ENCODE results near the gene THADA. TPM values are rescaled to one million over a fixed set of nuclear protein-coding genes. Genes with fewer than 3 reads are reported as not detected.

The THADA gene
- total RNA-seq, 1 donor from 2014 or later, result 29.3 TPM

GRCh38 chr2:43414586-43415135 is 181.2 kb downstream of the THADA start:
- Mint-ChIP-seq H3K9me3 (no peaks in the 10 kb centered on the region), H3K36me3 (peaks cover 2% of the 10 kb centered on the region), H3K27me3 (ENCODE audit: insufficient read depth, low read depth) (peaks cover 4% of the 10 kb centered on the region), H3K27ac (peak overlapping the region; percentile 36), H3K4me1 (peaks cover 39% of the 10 kb centered on the region), H3K4me3 (no peak overlapping the region)
- Histone ChIP-seq H3K4me1 (peaks cover 5% of the 10 kb centered on the region), H3K36me3 (no peaks in the 10 kb centered on the region), H3K79me2 (ENCODE audit: low read depth) (no peaks in the 10 kb centered on the region), H2AFZ (replicated peaks) (no peak overlapping the region), H3K27me3 (no peaks in the 10 kb centered on the region), H3K27ac (no peak overlapping the region), H3K9me3 (ENCODE audit: low read depth) (no peaks in the 10 kb centered on the region), H3K4me3 (no peak overlapping the region), H4K20me1 (ENCODE audit: low read depth) (no peaks in the 10 kb centered on the region), H3F3A (ENCODE audit: low read depth) (no peaks in the 10 kb centered on the region), H3K4me2 (no peak overlapping the region), H3K9ac (no peak overlapping the region)
- no peak for DNase-seq (ENCODE audit: low spot score)
- TF ChIP-seq EZH2phosphoT487 (IDR thresholded peaks at IDR 0.05), result no peak

GRCh38 chr2:43414033-43414432 is 181.8 kb downstream of the THADA start:
- no peak overlapping the region for H3K4me3 Mint-ChIP-seq

GRCh38 chr2:43412114-43412753 is 183.6 kb downstream of the THADA start:
- Histone ChIP-seq H3K9ac (no peak overlapping the region), H2AFZ (replicated peaks) (no peak overlapping the region), H3K27me3 (no peaks in the 10 kb centered on the region), H3F3A (ENCODE audit: low read depth) (no peaks in the 10 kb centered on the region), H3K36me3 (no peaks in the 10 kb centered on the region), H3K4me2 (no peak overlapping the region), H3K79me2 (ENCODE audit: low read depth) (no peaks in the 10 kb centered on the region), H4K20me1 (ENCODE audit: low read depth) (no peaks in the 10 kb centered on the region), H3K27ac (no peak overlapping the region), H3K4me1 (peaks cover 2% of the 10 kb centered on the region), H3K9me3 (ENCODE audit: low read depth) (no peaks in the 10 kb centered on the region), H3K4me3 (no peak overlapping the region)
- peaks cover 29% of the 10 kb centered on the region for H3K4me1 Mint-ChIP-seq
- no peak overlapping the region for H3K4me3 Mint-ChIP-seq
- H3K36me3 Mint-ChIP-seq, result peaks cover 2% of the 10 kb centered on the region
- no peak for DNase-seq (ENCODE audit: low spot score)
- TF ChIP-seq EZH2 (IDR thresholded peaks at IDR 0.05) (no peak), CTCF (IDR thresholded peaks at IDR 0.05) (no peak), EZH2phosphoT487 (IDR thresholded peaks at IDR 0.05) (no peak)
- no peaks in the 10 kb centered on the region for H3K9me3 Mint-ChIP-seq
- peaks cover 2% of the 10 kb centered on the region for H3K27me3 Mint-ChIP-seq (ENCODE audit: insufficient read depth, low read depth)
- no peak overlapping the region for H3K27ac Mint-ChIP-seq

More at GRCh38 chr2:43414033-43414432, 181.8 kb downstream of the THADA start:
- Mint-ChIP-seq H3K36me3 (peaks cover 2% of the 10 kb centered on the region), H3K4me1 (peaks cover 39% of the 10 kb centered on the region), H3K27ac (no peak overlapping the region), H3K9me3 (no peaks in the 10 kb centered on the region), H3K27me3 (ENCODE audit: insufficient read depth, low read depth) (peaks cover 4% of the 10 kb centered on the region)
- Histone ChIP-seq H3K27me3 (no peaks in the 10 kb centered on the region), H3K4me3 (no peak overlapping the region), H3K4me1 (peaks cover 5% of the 10 kb centered on the region), H4K20me1 (ENCODE audit: low read depth) (no peaks in the 10 kb centered on the region), H3K9ac (no peak overlapping the region), H2AFZ (replicated peaks) (no peak overlapping the region), H3F3A (ENCODE audit: low read depth) (no peaks in the 10 kb centered on the region), H3K36me3 (no peaks in the 10 kb centered on the region), H3K27ac (no peak overlapping the region), H3K79me2 (ENCODE audit: low read depth) (no peaks in the 10 kb centered on the region), H3K4me2 (no peak overlapping the region), H3K9me3 (ENCODE audit: low read depth) (no peaks in the 10 kb centered on the region)
- no peak for TF ChIP-seq EZH2phosphoT487 (IDR thresholded peaks at IDR 0.05)
- no peak for TF ChIP-seq CTCF (IDR thresholded peaks at IDR 0.05)
- no peak for TF ChIP-seq EZH2 (IDR thresholded peaks at IDR 0.05)
- DNase-seq (ENCODE audit: low spot score), result no peak

- H3K4me1 Mint-ChIP-seq, result peaks cover 28% of the 10 kb centered on the region
These were observed 185.7 kb downstream of the THADA start for GRCh38 chr2:43410055-43410604.

More at GRCh38 chr2:43410055-43410604, 185.7 kb downstream of the THADA start:
- no peak overlapping the region for H3K4me3 ChIP-seq
- H3K27me3 ChIP-seq, result no peaks in the 10 kb centered on the region
- H3K4me2 ChIP-seq, result no peak overlapping the region
- H3K27me3 Mint-ChIP-seq (ENCODE audit: insufficient read depth, low read depth), result no peaks in the 10 kb centered on the region
- no peak overlapping the region for H3K27ac ChIP-seq
- no peak overlapping the region for H3K27ac Mint-ChIP-seq
- H3K36me3 Mint-ChIP-seq, result peaks cover 2% of the 10 kb centered on the region
- no peak overlapping the region for H3K9ac ChIP-seq
- no peak overlapping the region for H3K4me3 Mint-ChIP-seq
- H3K9me3 ChIP-seq (ENCODE audit: low read depth), result no peaks in the 10 kb centered on the region
- no peak overlapping the region for H2AFZ ChIP-seq (replicated peaks)
- no peaks in the 10 kb centered on the region for H3F3A ChIP-seq (ENCODE audit: low read depth)
- no peaks in the 10 kb centered on the region for H3K9me3 Mint-ChIP-seq
- H4K20me1 ChIP-seq (ENCODE audit: low read depth), result no peaks in the 10 kb centered on the region
- H3K4me1 ChIP-seq, result no peaks in the 10 kb centered on the region
- no peak for TF ChIP-seq EZH2phosphoT487 (IDR thresholded peaks at IDR 0.05)
- TF ChIP-seq CTCF (IDR thresholded peaks at IDR 0.05), result no peak
- no peak for TF ChIP-seq EZH2 (IDR thresholded peaks at IDR 0.05)
- no peaks in the 10 kb centered on the region for H3K36me3 ChIP-seq
- no peak for DNase-seq (ENCODE audit: low spot score)
- no peaks in the 10 kb centered on the region for H3K79me2 ChIP-seq (ENCODE audit: low read depth)

Measured in neural progenitor cell (in vitro differentiated cells).